Lower leg skin (tissue), 4 donors: ENCODE data around the gene TBCD. TPM values are rescaled to one million over a fixed set of nuclear protein-coding genes. Genes with fewer than 3 reads are reported as not detected.
"Not testable (repeated sequence)": the region's sequence is repeated elsewhere in the genome, so short reads cannot be mapped to it uniquely, and the experiment has no call there.

Experiments used
- DNase-seq, 2 donors: peaks; one replicate each; pipeline ENCODE4 v3.0.0-alpha.2; 2019; ENCODE audit warnings: low spot score in 2 of 2
- H3K4me3 ChIP-seq: fragments of 200-600 bp; sonication (generic); 2 replicates; pipeline ENCODE4 v1.5.1; 2017; ENCODE audit warnings: mild to moderate bottlenecking, low read depth; ENCODE audit not compliant: poor library complexity, severe bottlenecking
- POLR2A ChIP-seq, 2 donors: fragments of 450-650 bp; IDR thresholded peaks; one replicate each; pipeline ENCODE4 v1.6.1; 2016 to 2017; ENCODE audit warnings: antibody characterized with exemption in 2 of 2, mild to moderate bottlenecking in 1 of 2, moderate library complexity in 1 of 2
- WGBS, 2 donors: methylation state at CpG; one replicate each; pipeline ENCODE4 v1.1.5; 2018; 5-methylcytosine and 5-hydroxymethylcytosine counted together
- intact Hi-C: fragments of 100-400 bp; cut with DNase I; formaldehyde crosslinking; loops from one replicate; pipeline ENCODE4 v1.15.0; 2023; ENCODE audit warnings: low total_unique reads
- total RNA-seq, 4 donors: library from RNA; depleted of rRNA; stranded (reverse); fragments of >200 nt; gene quantifications; one replicate each; pipeline ENCODE4 v1.1.0, GENCODE V29; 2016
- TF ChIP-seq, protein P1 (sequence below), 3 donors: fragments of 450-650 bp; IDR thresholded peaks; one replicate each; pipeline ENCODE4 v1.5.1; 2016; ENCODE audit warnings: antibody characterized with exemption in 3 of 3, mild to moderate bottlenecking in 3 of 3, moderate library complexity in 2 of 3

The TBCD gene
- total RNA-seq, 4 donors from 2014 or later, result 38.7 to 73.4 (median 51.5) TPM

- intact Hi-C loops, result loop anchor here (10.0 kb wide), 1 partner anchor 420 kb away; the partner anchor contains the start of gene TEX19
- DNase-seq, result no peak
- TF ChIP-seq, protein P1, sequence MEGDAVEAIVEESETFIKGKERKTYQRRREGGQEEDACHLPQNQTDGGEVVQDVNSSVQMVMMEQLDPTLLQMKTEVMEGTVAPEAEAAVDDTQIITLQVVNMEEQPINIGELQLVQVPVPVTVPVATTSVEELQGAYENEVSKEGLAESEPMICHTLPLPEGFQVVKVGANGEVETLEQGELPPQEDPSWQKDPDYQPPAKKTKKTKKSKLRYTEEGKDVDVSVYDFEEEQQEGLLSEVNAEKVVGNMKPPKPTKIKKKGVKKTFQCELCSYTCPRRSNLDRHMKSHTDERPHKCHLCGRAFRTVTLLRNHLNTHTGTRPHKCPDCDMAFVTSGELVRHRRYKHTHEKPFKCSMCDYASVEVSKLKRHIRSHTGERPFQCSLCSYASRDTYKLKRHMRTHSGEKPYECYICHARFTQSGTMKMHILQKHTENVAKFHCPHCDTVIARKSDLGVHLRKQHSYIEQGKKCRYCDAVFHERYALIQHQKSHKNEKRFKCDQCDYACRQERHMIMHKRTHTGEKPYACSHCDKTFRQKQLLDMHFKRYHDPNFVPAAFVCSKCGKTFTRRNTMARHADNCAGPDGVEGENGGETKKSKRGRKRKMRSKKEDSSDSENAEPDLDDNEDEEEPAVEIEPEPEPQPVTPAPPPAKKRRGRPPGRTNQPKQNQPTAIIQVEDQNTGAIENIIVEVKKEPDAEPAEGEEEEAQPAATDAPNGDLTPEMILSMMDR (IDR thresholded peaks at IDR 0.05), result peak in 1 of 3 donors; percentile 60
- TF ChIP-seq POLR2A (IDR thresholded peaks at IDR 0.05), result no peak
Measured at GRCh38 chr17:82775001-82775823, 23.3 kb downstream of the TBCD start.

DNA sequence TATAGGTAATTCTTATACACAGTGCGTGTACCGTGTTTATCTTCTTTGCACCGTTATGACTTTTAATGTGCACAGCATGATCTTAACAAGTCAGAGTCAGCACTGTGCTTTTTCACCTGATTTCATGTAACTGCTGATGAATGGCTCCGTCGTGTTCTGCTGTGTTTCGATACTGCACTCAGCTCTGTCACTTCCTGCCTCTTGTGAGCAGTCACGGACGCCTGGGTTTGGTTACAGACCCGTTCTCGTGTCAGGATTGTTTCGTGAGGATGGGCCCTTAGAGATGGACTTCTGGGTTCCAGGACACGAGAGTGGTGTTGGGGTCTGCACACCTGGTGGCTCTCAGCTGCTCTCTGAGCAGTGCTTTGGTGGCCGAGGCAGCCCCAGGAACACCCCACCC is 24.6 kb downstream of the TBCD start:
- intact Hi-C loops, result loop anchor here (10.0 kb wide), 1 partner anchor 422 kb away; the partner anchor contains the start of gene TEX19
- no peak for TF ChIP-seq POLR2A (IDR thresholded peaks at IDR 0.05)
- TF ChIP-seq, protein P1 (IDR thresholded peaks at IDR 0.05), result no peak
- DNase-seq, result no peak
- no peak overlapping the region for H3K4me3 ChIP-seq
- 92 to 94% methylated on average over 13 of the region's 13 CpGs for WGBS, 2 donors

More at GRCh38 chr17:82775001-82775823, 23.3 kb downstream of the TBCD start:
- no peak overlapping the region for H3K4me3 ChIP-seq
- whole genome bisulfite sequencing, 2 donors, result 32% methylated on average over 28 to 34 of the region's 34 CpGs

GRCh38 chr17:82777778-82778375 is 26.0 kb downstream of the TBCD start:
- intact Hi-C loops, result loop anchor here (10.0 kb wide), 1 partner anchor 423 kb away; the partner anchor contains the start of gene TEX19

DNA sequence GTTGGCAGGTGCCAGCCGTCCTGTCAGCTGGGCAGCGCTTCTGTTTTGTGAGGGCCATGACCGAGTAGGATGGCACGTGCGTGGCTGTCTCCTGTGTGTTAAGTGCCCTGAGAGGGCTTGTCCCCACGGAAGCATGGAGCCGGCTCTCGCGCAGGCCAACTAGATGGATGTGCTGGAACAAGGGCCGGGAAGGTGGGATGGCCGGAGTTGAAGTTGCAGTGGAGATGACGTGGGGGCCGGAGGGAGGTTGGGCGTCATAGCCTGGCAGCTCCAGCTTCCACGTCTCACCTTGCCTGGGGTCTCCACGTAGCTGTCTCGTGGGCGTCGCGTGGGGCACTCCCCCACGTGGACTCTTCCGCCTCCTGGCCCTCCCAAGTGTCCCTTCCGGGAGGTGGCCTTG is 27.7 kb downstream of the TBCD start:
- WGBS, 2 donors, result 94 to 96% methylated on average over 23 of the region's 23 CpGs
- intact Hi-C loops, result loop anchor here (10.0 kb wide), 1 partner anchor 425 kb away; the partner anchor contains the start of gene TEX19
- no peak for DNase-seq
- H3K4me3 ChIP-seq, result no peak overlapping the region
- no peak for TF ChIP-seq POLR2A (IDR thresholded peaks at IDR 0.05)
- TF ChIP-seq, protein P1 (IDR thresholded peaks at IDR 0.05), result no peak

More at GRCh38 chr17:82777778-82778375, 26.0 kb downstream of the TBCD start:
- not testable (repeated sequence) for H3K4me3 ChIP-seq, DNase-seq
- WGBS, 2 donors, result 78 to 81% methylated on average over 21 of the region's 21 CpGs

DNA sequence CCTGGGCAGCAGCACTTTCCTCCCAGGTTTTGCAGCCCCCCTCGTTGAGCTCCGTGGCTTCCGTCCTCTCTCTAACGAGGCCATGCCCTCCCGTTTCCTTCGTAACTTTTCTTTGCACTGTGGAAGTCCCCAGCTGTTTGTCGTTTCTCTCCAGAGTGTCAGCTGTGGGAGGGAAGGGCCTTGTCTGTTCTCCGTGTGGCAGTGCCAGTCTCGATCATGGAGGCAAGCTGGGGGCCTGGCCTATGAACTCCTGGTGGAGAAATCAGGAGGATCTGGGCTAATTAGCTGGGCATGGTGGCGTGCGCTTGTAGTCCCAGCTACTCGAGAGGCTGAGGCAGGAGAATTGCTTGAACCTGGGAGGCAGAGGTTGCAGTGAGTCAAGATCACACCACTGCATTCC is 28.3 kb downstream of the TBCD start:
- WGBS, 2 donors, result 82 to 83% methylated on average over 12 of the region's 12 CpGs
- intact Hi-C loops, result loop anchor here (10.0 kb wide), 2 partner anchors 105 to 135 kb away; no protein-coding TSS in a partner anchor
- no peak for TF ChIP-seq POLR2A (IDR thresholded peaks at IDR 0.05)
- TF ChIP-seq, protein P1 (IDR thresholded peaks at IDR 0.05), result no peak
- H3K4me3 ChIP-seq, result no peak overlapping the region
- no peak for DNase-seq
